ENCODE data around the gene SPP2. TPM values are rescaled to one million over a fixed set of nuclear protein-coding genes. Genes with fewer than 3 reads are reported as not detected.

SPP2 gene
- total RNA-seq, 1 experiment from 2014 or later: not detected

- DNase-seq (ENCODE audit: low read depth): peak; percentile 91
These were observed 12.3 kb upstream of the SPP2 start for GRCh38 chr2:234038076-234038802.

DNA sequence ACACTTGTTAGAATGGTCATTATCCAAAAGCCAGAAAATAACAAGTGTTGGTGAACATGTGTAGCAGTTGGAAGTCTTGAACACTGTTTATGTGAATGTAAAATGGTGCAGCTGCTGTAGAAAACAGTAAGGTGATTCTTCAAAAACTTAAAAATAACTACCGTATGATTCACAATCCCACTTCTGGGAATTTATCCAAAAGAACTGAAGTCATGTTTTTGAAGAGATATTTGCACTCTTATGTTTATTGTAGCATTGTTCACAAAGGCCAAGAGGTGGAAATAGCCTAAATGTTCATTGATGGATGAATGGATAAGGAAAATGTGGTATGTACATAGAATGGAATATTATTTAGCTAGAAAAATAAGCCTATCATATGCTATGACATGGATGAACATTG, 6.3 kb upstream of the SPP2 start:
- DNase-seq (ENCODE audit: low read depth): peak; percentile 92

- no peak for DNase-seq (ENCODE audit: low read depth)
These were observed 4.0 kb upstream of the SPP2 start for GRCh38 chr2:234046521-234046920.

DNA sequence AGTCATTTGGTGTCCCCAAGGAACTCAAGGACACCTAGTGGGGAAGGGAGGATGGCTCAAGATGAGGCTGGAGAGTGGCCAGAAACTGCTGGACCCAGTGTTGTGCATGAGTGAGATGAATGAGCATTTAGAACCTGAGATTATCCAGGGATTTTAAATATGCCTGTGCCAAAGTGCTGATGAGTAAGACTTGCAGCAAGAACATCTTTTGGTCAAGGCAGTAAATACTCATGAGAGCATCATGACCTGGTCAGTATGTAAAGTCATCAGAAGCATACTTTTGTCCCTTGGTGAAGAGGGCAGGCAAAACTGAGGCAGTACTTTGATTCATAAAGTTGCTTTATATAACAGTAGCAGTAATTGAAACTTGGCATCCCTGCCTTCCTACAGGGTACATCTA, 3.1 kb upstream of the SPP2 start:
- peak; percentile 44 for DNase-seq (ENCODE audit: low read depth)

DNA sequence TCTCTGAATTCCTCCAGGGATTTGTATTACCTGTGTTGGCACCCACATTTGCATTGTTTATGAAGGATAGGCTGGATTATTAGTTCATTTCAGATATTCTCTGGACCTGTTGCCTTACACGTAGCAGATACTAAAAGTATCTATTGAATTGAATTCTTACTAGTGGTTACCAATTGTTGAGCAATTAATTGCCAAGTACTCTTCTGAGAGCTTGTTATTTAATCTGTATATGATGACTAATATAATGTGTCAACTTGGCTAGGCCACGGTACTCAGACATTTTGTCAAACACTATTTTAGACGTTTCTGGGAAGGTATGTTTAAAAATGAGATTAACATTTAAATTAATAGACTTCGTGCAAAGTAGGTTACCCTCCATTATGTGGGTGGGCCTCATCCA, 2.5 kb upstream of the SPP2 start:
- DNase-seq (ENCODE audit: low read depth): no peak

GRCh38 chr2:234051374-234052070, 1.0 kb downstream of the SPP2 start:
- no peak for DNase-seq (ENCODE audit: low read depth)

- DNase-seq (ENCODE audit: low read depth): no peak
These were observed 8.4 kb downstream of the SPP2 start for GRCh38 chr2:234058881-234059280.

GRCh38 chr2:234060236-234060635, 9.7 kb downstream of the SPP2 start:
- no peak for DNase-seq (ENCODE audit: low read depth)

GRCh38 chr2:234061624-234062257, 11.2 kb downstream of the SPP2 start:
- DNase-seq (ENCODE audit: low read depth): no peak

DNA sequence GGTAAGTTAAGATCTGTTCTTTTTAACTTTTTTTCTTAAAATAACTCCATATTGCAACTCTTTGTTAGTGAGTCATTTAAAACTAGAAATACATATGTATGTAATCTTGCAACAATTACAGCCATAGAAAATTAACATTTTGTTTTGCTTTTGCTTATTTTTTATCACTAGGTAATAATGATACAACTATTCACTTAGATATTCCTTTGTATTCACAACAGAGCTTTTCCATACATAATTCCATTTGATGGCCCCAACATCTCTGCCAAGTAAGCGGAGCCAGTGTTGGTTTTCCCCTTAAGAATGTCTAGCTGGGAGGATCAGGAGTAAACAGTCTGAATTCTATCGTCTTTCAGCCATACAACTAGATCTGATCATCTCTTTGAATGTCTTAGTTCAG, 16.1 kb downstream of the SPP2 start:
- no peak for DNase-seq (ENCODE audit: low read depth)

DNA sequence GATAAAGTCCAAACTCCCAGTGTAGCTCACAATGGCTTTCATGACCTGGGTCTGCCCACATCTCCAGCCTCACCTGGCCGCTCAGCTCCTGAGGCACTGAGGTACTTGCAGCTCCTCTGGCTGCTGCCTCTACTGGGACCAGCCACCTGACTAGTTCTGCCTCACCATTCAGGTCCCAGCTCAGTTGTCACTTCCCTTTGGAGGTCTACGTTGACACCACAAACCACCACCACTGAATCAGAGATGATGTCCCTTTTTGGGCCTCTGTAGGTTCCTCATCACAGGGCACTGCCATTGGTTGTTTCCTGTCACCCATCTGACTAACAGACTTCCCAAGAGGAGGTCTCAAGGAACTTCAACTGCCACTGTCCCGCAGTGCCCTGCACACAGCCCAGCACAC, 21.2 kb downstream of the SPP2 start:
- DNase-seq (ENCODE audit: low read depth): no peak

DNA sequence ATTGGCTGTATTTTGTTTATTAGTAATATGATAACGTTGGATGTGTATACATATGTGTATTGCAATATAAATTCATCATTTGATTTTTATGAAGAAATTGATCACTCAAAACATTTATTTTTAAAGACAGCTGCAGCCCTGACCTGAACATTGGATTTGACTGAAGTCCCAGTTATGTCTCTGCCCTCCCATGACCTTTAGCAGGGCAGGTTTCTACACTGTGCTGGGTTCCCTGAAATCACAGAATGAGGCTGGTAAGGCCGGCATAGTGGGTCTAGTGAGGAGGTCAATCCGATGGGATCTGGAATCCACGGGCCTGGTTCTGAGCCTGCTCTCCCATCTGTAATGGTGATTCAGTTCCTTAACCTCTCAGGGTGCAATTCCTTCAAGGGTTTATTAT, 22.0 kb downstream of the SPP2 start:
- no peak for DNase-seq (ENCODE audit: low read depth)

- peak; percentile 6 for DNase-seq (ENCODE audit: low read depth)
These were observed 24.4 kb downstream of the SPP2 start for GRCh38 chr2:234074751-234075517.

- no peak for DNase-seq (ENCODE audit: low read depth)
These were observed 25.0 kb downstream of the SPP2 start for GRCh38 chr2:234075518-234075915.

GRCh38 chr2:234075947-234076346, 25.4 kb downstream of the SPP2 start:
- no peak for DNase-seq (ENCODE audit: low read depth)

DNA sequence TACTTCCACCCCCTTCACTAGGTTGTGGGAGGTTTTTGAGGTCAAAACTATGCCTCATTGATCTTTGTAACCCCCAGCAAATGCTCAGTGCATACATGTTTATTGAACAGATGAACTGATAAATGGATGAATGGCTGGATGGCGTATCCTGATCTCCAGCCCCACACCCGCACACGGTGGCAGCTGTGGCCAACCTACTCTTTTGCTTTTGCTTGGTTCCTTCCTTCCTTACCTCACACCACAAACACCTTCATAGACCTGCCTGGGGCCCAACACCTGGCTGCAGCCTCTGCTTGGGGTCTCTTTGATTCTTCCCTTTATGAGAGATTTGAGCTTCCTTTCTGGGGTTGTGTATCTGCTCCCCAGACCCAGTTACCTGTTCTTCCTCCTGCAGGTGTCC, 25.9 kb downstream of the SPP2 start:
- DNase-seq (ENCODE audit: low read depth): no peak

- DNase-seq (ENCODE audit: low read depth): no peak
These were observed 27.6 kb downstream of the SPP2 start for GRCh38 chr2:234078129-234078528.

GRCh38 chr2:234081970-234082822, 31.7 kb downstream of the SPP2 start:
- no peak for DNase-seq (ENCODE audit: low read depth)

DNA sequence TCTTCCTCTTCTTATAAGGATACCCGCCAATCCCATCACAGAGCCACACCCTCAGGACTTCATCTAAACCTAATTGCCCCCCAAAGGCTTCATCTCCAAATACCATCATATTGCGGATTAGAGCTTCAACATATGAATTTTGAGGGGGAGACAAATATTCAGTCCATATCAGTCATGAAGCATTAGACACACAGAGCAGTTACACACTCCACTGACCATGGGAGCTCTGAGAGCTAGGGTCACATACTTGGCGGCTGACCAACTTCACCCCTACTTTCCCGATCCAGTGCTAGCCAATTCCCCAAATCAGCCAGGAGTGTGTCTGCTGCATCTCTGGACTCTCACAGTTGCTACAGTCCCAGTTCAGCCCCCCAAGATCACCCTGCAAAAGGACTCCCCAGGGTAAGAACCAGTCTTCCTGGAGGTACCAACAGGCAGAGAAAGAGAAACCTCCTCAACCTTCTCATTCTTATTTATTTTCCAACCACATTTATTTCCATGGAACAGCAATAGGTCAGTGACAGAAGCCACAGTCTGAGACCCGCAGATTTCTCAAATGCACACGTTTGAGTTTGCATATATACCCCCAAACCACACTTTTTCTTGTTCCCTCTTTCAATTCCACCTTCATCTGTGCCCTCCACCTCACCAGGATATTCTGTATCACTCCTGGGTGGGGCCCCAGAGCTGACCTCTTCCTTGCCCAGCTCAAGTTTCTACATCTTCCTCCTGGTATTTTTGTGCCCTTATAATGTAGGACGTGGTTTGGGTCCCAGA, 33.3 kb downstream of the SPP2 start:
- no peak for DNase-seq (ENCODE audit: low read depth)

DNA sequence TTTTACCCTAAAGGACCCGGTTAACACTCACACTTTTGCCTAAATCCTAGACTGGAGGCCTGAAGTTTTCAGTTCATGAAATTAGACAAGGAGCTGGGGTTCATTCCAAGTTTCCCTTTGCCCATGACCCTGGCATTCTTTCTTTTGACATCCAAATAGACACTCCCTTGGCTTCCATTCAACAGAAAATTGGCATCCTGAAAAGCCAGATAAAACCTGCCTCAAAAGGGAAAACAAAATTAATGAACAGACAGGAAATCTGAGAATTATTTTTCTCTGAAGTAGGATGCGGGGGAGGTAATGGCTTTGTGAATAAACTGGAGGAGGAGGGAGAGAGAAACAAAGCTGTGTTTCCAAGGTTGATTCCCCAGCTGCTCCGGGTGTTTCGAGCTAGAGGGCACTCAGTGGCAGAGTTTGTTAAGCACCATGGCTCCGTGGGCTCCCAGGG, 41.0 kb downstream of the SPP2 start:
- DNase-seq (ENCODE audit: low read depth): peak; percentile 29
